Right lobe of liver (tissue), 4 donors: ENCODE data around the gene LRMDA.

Source experiments
- CTCF ChIP-seq, 4 donors: fragments of 200-600 bp in 3 of 4; fragments of 450-650 bp in 1 of 4; IDR thresholded peaks; one replicate each; pipeline versions ENCODE4 v1.5.1 to v1.8.0; 2016 to 2022; ENCODE audit warnings: antibody characterized with exemption in 4 of 4, mild to moderate bottlenecking in 2 of 4
- POLR2A ChIP-seq: fragments of 450-650 bp; IDR thresholded peaks from one replicate; pipeline ENCODE4 v1.6.1; 2017; ENCODE audit warnings: antibody characterized with exemption, mild to moderate bottlenecking
- donor health status: DM: no; HTN: no; CAD: no.
- donor health status: DM: no; HTN: no; CAD: no.
- donor health status: DM: no; HTN: yes; CAD: no.

GRCh38 chr10:76191336-76191735 is 759.9 kb downstream of the LRMDA start:
- no peak for TF ChIP-seq CTCF (IDR thresholded peaks at IDR 0.05)
- TF ChIP-seq POLR2A, result no peak
